HEK293 (cell line): ENCODE data around the gene ZNF24.
A peak's percentile ranks its signal among the peaks of the same experiment; 100 is the strongest.

Source experiments
- CTCF ChIA-PET: fragments of 350-600 bp; formaldehyde crosslinking; extraction: SDS; loops from one replicate; lab custom pipeline; 2021; ENCODE audit warnings: antibody characterized with exemption; lab: Yijun Ruan, JAX
- POLR2A ChIA-PET: fragments of 300-600 bp; formaldehyde crosslinking; extraction: SDS; loops from one replicate; lab custom pipeline; 2020; ENCODE audit warnings: antibody characterized with exemption, inconsistent platforms; lab: Yijun Ruan, JAX
- H3K27ac ChIP-seq: fragments of 200-500 bp; sonication (Bioruptor generic); 2 replicates; pipeline ENCODE4 v1.5.1; 2014; ENCODE audit warnings: low read depth, low read length, control low read depth, inconsistent platforms; ENCODE audit errors: extremely low read depth
- H3K36me3 ChIP-seq, 2 experiments: fragments of 200-500 bp in 1 of 2; sonication (Bioruptor generic) in 1 of 2; 1 replicate in 1 of 2; 2 replicates in 1 of 2; pipeline ENCODE4 v1.5.1; 2014 to 2017; ENCODE audit warnings: inconsistent platforms in 2 of 2, low read length in 2 of 2; ENCODE audit not compliant: control insufficient read depth in 2 of 2, insufficient read depth in 1 of 2
- H3K4me1 ChIP-seq: fragments of 200-500 bp; sonication (Bioruptor generic); 2 replicates; pipeline ENCODE4 v1.5.1; 2014; ENCODE audit warnings: mild to moderate bottlenecking, low read length, inconsistent platforms; ENCODE audit not compliant: control insufficient read depth, insufficient read depth
- H3K4me3 ChIP-seq: 2 replicates; pipeline ENCODE4 v1.5.1; 2011; ENCODE audit warnings: low read depth, mild to moderate bottlenecking, control low read depth, low read length, moderate library complexity
- H3K9me3 ChIP-seq: fragments of 200-500 bp; sonication (Bioruptor generic); 2 replicates; pipeline ENCODE4 v1.5.1; 2014; ENCODE audit warnings: low read depth, low read length, inconsistent platforms; ENCODE audit not compliant: control insufficient read depth, insufficient read depth
- BCL11A ChIP-seq: fragments of 450-650 bp; formaldehyde crosslinking; IDR thresholded peaks from 2 replicates; pipeline ENCODE4 v1.5.1; 2016; ENCODE audit warnings: low read depth, missing biosample characterization, missing genetic modification characterization
- CTCF ChIP-seq: fragments of 450-650 bp; formaldehyde crosslinking; IDR thresholded peaks from 2 replicates; pipeline ENCODE4 v1.5.1; 2016; ENCODE audit warnings: missing biosample characterization, missing genetic modification characterization
- FEZF1 ChIP-seq: fragments of 450-650 bp; formaldehyde crosslinking; IDR thresholded peaks from 2 replicates; pipeline ENCODE4 v1.5.1; 2016; ENCODE audit warnings: missing biosample characterization, missing genetic modification characterization
- HIC1 ChIP-seq: fragments of 450-650 bp; formaldehyde crosslinking; IDR thresholded peaks from 2 replicates; pipeline ENCODE4 v1.5.1; 2016; ENCODE audit warnings: missing biosample characterization, missing genetic modification characterization
- IKZF3 ChIP-seq: fragments of 450-650 bp; IDR thresholded peaks from 2 replicates; pipeline ENCODE4 v1.5.0; 2018; ENCODE audit warnings: missing biosample characterization, mild to moderate bottlenecking, missing genetic modification characterization, moderate library complexity
- KLF9 ChIP-seq: fragments of 450-650 bp; formaldehyde crosslinking; IDR thresholded peaks from 2 replicates; pipeline ENCODE4 v1.5.1; 2016; ENCODE audit warnings: missing biosample characterization, missing genetic modification characterization, low read depth
- MYNN ChIP-seq: fragments of 450-650 bp; formaldehyde crosslinking; IDR thresholded peaks from 2 replicates; pipeline ENCODE4 v1.5.1; 2016; ENCODE audit warnings: missing biosample characterization, missing genetic modification characterization, borderline replicate concordance
- MZF1 ChIP-seq: fragments of 450-650 bp; formaldehyde crosslinking; IDR thresholded peaks from 2 replicates; pipeline ENCODE4 v1.5.1; 2017; ENCODE audit warnings: missing biosample characterization, missing genetic modification characterization, borderline replicate concordance
- PRDM10 ChIP-seq: fragments of 450-650 bp; formaldehyde crosslinking; IDR thresholded peaks from 2 replicates; pipeline ENCODE4 v1.5.1; 2016; ENCODE audit warnings: missing biosample characterization, missing genetic modification characterization
- PRDM6 ChIP-seq: fragments of 450-650 bp; formaldehyde crosslinking; IDR thresholded peaks from 2 replicates; pipeline ENCODE4 v1.5.1; 2017; ENCODE audit warnings: missing biosample characterization, missing genetic modification characterization
- TSHZ1 ChIP-seq: fragments of 450-650 bp; formaldehyde crosslinking; IDR thresholded peaks from 2 replicates; pipeline ENCODE4 v1.5.1; 2016; ENCODE audit warnings: missing biosample characterization, missing genetic modification characterization, borderline replicate concordance
- ZBTB48 ChIP-seq: fragments of 450-650 bp; formaldehyde crosslinking; IDR thresholded peaks from 2 replicates; pipeline ENCODE4 v1.5.1; 2016; ENCODE audit warnings: missing biosample characterization, missing genetic modification characterization
- ZBTB8A ChIP-seq: fragments of 450-650 bp; formaldehyde crosslinking; IDR thresholded peaks from 2 replicates; pipeline ENCODE4 v1.5.1; 2016; ENCODE audit warnings: missing biosample characterization, missing genetic modification characterization
- ZNF404 ChIP-seq: fragments of 450-650 bp; formaldehyde crosslinking; IDR thresholded peaks from 2 replicates; pipeline ENCODE4 v1.5.1; 2017; ENCODE audit warnings: missing biosample characterization, missing genetic modification characterization
- ZNF621 ChIP-seq: fragments of 450-650 bp; formaldehyde crosslinking; IDR thresholded peaks from 2 replicates; pipeline ENCODE4 v1.5.1; 2017; ENCODE audit warnings: missing biosample characterization, missing genetic modification characterization
- ZNF701 ChIP-seq: fragments of 450-650 bp; formaldehyde crosslinking; IDR thresholded peaks from 2 replicates; pipeline ENCODE4 v1.5.1; 2016; ENCODE audit warnings: missing biosample characterization, missing genetic modification characterization
- ZNF785 ChIP-seq: fragments of 450-650 bp; formaldehyde crosslinking; IDR thresholded peaks from 2 replicates; pipeline ENCODE4 v1.5.1; 2016; ENCODE audit warnings: missing biosample characterization, missing genetic modification characterization

Gene ZNF24

GRCh38 chr18:35343488-35343935, 708 bp downstream of the ZNF24 start:
- TF ChIP-seq CTCF (tag by site-specific recombination) = no peak
- TF ChIP-seq MYNN (tag by site-specific recombination) = no peak
- TF ChIP-seq ZNF404 (tag by site-specific recombination) = no peak
- TF ChIP-seq MZF1 (tag by site-specific recombination) = no peak
- TF ChIP-seq ZNF701 (tag by site-specific recombination) = no peak
- no peak for TF ChIP-seq KLF9
- no peak for TF ChIP-seq BCL11A (tag by site-specific recombination)
- no peak for TF ChIP-seq ZBTB48 (tag by site-specific recombination)
- no peak for TF ChIP-seq ZNF785
- no peak for TF ChIP-seq ZNF621 (tag by site-specific recombination)
- no peak for TF ChIP-seq IKZF3 (tag by site-specific recombination)
- TF ChIP-seq TSHZ1 = no peak
- no peak for TF ChIP-seq ZBTB8A (tag by site-specific recombination)
- no peak for TF ChIP-seq FEZF1 (tag by site-specific recombination)
- no peak for TF ChIP-seq PRDM6 (tag by site-specific recombination)
- TF ChIP-seq PRDM10 (tag by site-specific recombination) = no peak
- TF ChIP-seq HIC1 (tag by site-specific recombination) = no peak
- no peaks in the 10 kb centered on the region for H3K4me1 ChIP-seq
- H3K4me3 ChIP-seq = peak overlapping the region; percentile 92
- no peaks in the 10 kb centered on the region for H3K9me3 ChIP-seq
- peaks cover 14 to 41% of the 10 kb centered on the region in 2 experiments for H3K36me3 ChIP-seq
- ChIA-PET CTCF (interaction anchor here (1.1 to 1.7 kb wide), 2 partner anchors 12 to 18 kb away, joined by 4 to 6 read pairs; no protein-coding TSS in a partner anchor), POLR2A (interaction anchor here (0.6 to 1.6 kb wide), 4 partner anchors 9 to 103 kb away, joined by 3 to 7 read pairs (median 4); partner anchors contain the start of genes ZNF397 and ZSCAN30)
- H3K27ac ChIP-seq = no peak overlapping the region; the same call in 1 of the 2 replicates
